HepG2 (cell line): ENCODE measurements around the gene HES7. TPM values are rescaled to one million over a fixed set of nuclear protein-coding genes. Genes with fewer than 3 reads are reported as not detected.

ENCODE experiments used
- ARNT2 ChIP-seq: sonication (generic); formaldehyde crosslinking; IDR thresholded peaks from 2 replicates; pipeline ENCODE4 v1.8.0; 2022; ENCODE audit warnings: mild to moderate bottlenecking, low read depth, missing genetic modification reagents, moderate library complexity
- ATF6 ChIP-seq: sonication (generic); formaldehyde crosslinking; conservative IDR thresholded peaks from 2 replicates; pipeline ENCODE4 v1.4.0; 2020; ENCODE audit warnings: missing genetic modification reagents
- ATRX ChIP-seq: sonication (generic); formaldehyde crosslinking; IDR thresholded peaks from 2 replicates; pipeline ENCODE4 v1.4.0; 2020; ENCODE audit warnings: missing genetic modification reagents, borderline replicate concordance
- CHD2 ChIP-seq: IDR thresholded peaks from 2 replicates; pipeline ENCODE4 v1.6.1; 2011; ENCODE audit warnings: low read depth, low read length, improper control_type of control experiment
- DNMT3B ChIP-seq: conservative IDR thresholded peaks from 2 replicates; pipeline ENCODE4 v1.6.1; 2016; ENCODE audit warnings: missing biosample characterization, control low read depth
- DR1 ChIP-seq: sonication (generic); formaldehyde crosslinking; IDR thresholded peaks from 2 replicates; pipeline ENCODE4 v1.8.0; 2021; ENCODE audit warnings: mild to moderate bottlenecking, missing genetic modification reagents, inconsistent platforms
- FIP1L1 ChIP-seq: fragments of 200-400 bp; formaldehyde crosslinking; IDR thresholded peaks from 2 replicates; pipeline ENCODE4 v1.6.1; 2018; ENCODE audit warnings: low read depth, mild to moderate bottlenecking, low read length, moderate library complexity, borderline replicate concordance; ENCODE audit not compliant: insufficient read depth
- HMGXB4 ChIP-seq, 2 experiments: sonication (generic) in 1 of 2; formaldehyde crosslinking in 1 of 2; IDR thresholded peaks; 2 replicates each; pipeline versions ENCODE4 v1.4.0 to v1.6.1; 2018 to 2020; ENCODE audit warnings: missing genetic modification reagents in 2 of 2, borderline replicate concordance in 1 of 2, low read depth in 1 of 2, mild to moderate bottlenecking in 1 of 2, missing biosample characterization in 1 of 2
- KDM2A ChIP-seq: sonication (generic); formaldehyde crosslinking; IDR thresholded peaks from 2 replicates; pipeline ENCODE4 v1.4.0; 2020; ENCODE audit warnings: low read depth, missing genetic modification reagents, borderline replicate concordance
- MED8 ChIP-seq: sonication (generic); formaldehyde crosslinking; IDR thresholded peaks from 2 replicates; pipeline ENCODE4 v1.8.1; 2023; ENCODE audit warnings: mild to moderate bottlenecking, missing genetic modification reagents; ENCODE audit not compliant: insufficient replicate concordance
- NCOA5 ChIP-seq: sonication (generic); formaldehyde crosslinking; IDR thresholded peaks from 2 replicates; pipeline ENCODE4 v1.4.0; 2020; ENCODE audit warnings: missing genetic modification reagents
- PHB2 ChIP-seq: fragments of 450-650 bp; IDR thresholded peaks from 2 replicates; pipeline ENCODE4 v1.6.1; 2018; ENCODE audit not compliant: partially characterized antibody
- PHF20 ChIP-seq: sonication (generic); formaldehyde crosslinking; IDR thresholded peaks from 2 replicates; pipeline ENCODE4 v1.5.0; 2020; ENCODE audit warnings: mild to moderate bottlenecking, missing genetic modification reagents
- SAP130 ChIP-seq: IDR thresholded peaks from 2 replicates; pipeline ENCODE4 v1.6.1; 2016; ENCODE audit warnings: low read depth
- SOX6 ChIP-seq, 2 experiments: fragments of 450-650 bp in 1 of 2; sonication (generic) in 1 of 2; formaldehyde crosslinking in 1 of 2; IDR thresholded peaks; 2 replicates each; pipeline versions ENCODE4 v1.4.0 to v1.6.1; 2017 to 2020; ENCODE audit warnings: antibody characterized with exemption in 1 of 2, mild to moderate bottlenecking in 1 of 2, missing genetic modification reagents in 1 of 2
- SP4 ChIP-seq: sonication (generic); formaldehyde crosslinking; IDR thresholded peaks from 2 replicates; pipeline ENCODE4 v1.8.1; 2023; ENCODE audit warnings: mild to moderate bottlenecking, missing genetic modification reagents
- SRSF4 ChIP-seq: fragments of 200-400 bp; formaldehyde crosslinking; IDR thresholded peaks from one replicate; pipeline ENCODE4 v1.6.1; 2018; ENCODE audit warnings: mild to moderate bottlenecking, low read depth, low read length, moderate library complexity; ENCODE audit not compliant: poor library complexity, severe bottlenecking
- ZFP62 ChIP-seq: sonication (generic); formaldehyde crosslinking; IDR thresholded peaks from 2 replicates; pipeline ENCODE4 v1.4.0; 2020; ENCODE audit warnings: missing genetic modification reagents
- ZNF484 ChIP-seq: sonication (generic); formaldehyde crosslinking; IDR thresholded peaks from 2 replicates; pipeline ENCODE4 v1.5.1; 2020; ENCODE audit warnings: mild to moderate bottlenecking, low read depth, missing genetic modification reagents, borderline replicate concordance
- ZNF564 ChIP-seq: sonication (generic); formaldehyde crosslinking; IDR thresholded peaks from 2 replicates; pipeline ENCODE4 v1.8.1; 2023; ENCODE audit warnings: mild to moderate bottlenecking, missing genetic modification reagents
- ZNF639 ChIP-seq: conservative IDR thresholded peaks from 2 replicates; pipeline ENCODE4 v1.6.1; 2018; ENCODE audit warnings: missing genetic modification reagents
- ZNF749 ChIP-seq: sonication (generic); formaldehyde crosslinking; IDR thresholded peaks from 2 replicates; pipeline ENCODE4 v1.8.0; 2022; ENCODE audit warnings: mild to moderate bottlenecking, missing genetic modification reagents, moderate library complexity, borderline replicate concordance
- polyA plus RNA-seq, 8 experiments: library from polyadenylated mRNA; depleted of rRNA in 3 of 8; stranded (reverse) in 7 of 8; unstranded in 1 of 8; fragments of >200 nt; fragmentation: Illumina TruSeq in 4 of 8; extraction: Trizol in 4 of 8; gene quantifications; 2 replicates each; pipeline versions ENCODE4 v1.2.1 to v1.2.3, GENCODE V29; 2011 to 2016; ENCODE audit warnings: low read depth in 4 of 8, missing spikeins in 1 of 8, mixed read lengths in 1 of 8; ENCODE audit not compliant: insufficient read depth in 1 of 8
- total RNA-seq, 5 experiments: library from RNA; depleted of rRNA; stranded (reverse); fragments of >200 nt; fragmentation: Illumina TruSeq; extraction: Trizol; gene quantifications; 2 replicates each; pipeline ENCODE4 v1.2.3, GENCODE V29; 2016; ENCODE audit warnings: low read depth in 1 of 5
- TF ChIP-seq, protein P1 (sequence below): IDR thresholded peaks from 2 replicates; pipeline ENCODE4 v1.6.1; 2016; ENCODE audit warnings: mild to moderate bottlenecking, missing biosample characterization, missing genetic modification reagents
- TF ChIP-seq, protein P2 (sequence below): sonication (generic); formaldehyde crosslinking; IDR thresholded peaks from 2 replicates; pipeline ENCODE4 v1.5.0; 2020; ENCODE audit warnings: missing genetic modification reagents, mild to moderate bottlenecking, borderline replicate concordance

Gene HES7
- total and polyA plus RNA-seq, 2 of the 13 experiments (the other 11 are each of a cell fraction or from before 2014, with no cell fraction given) = not detected

DNA sequence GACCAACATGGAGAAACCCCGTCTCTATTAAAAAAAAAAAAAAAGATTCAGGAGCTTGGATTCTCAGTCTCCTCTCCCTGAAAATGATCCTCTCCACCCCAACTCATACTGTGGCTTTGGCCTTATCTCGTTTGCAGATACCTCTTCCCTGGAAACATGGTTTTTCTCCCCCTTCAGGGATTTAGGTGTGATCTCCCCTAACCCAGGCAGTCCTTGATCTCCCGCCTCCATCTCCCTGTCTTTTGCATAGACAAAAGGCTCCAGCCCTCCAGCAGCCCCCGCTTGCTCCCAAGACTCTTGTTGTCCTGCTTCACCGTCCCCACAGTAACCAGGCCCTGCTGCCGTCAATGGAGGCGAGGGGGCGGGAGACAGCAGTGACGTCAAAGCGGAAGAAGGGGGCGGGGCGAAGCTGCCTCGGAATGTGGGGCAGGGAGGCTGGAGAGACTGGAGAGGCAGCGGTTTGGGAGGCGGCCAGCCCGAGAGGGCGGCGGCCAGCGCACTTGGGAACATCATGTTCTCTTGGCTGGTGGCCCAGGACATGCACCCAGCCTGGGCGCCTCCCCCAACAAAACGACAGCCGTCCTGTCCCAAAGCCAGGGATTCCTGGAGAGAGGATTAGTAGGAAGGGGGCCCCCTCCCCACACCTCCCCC lies 30.2 kb upstream of the HES7 start (continued):
- TF ChIP-seq, protein P1, sequence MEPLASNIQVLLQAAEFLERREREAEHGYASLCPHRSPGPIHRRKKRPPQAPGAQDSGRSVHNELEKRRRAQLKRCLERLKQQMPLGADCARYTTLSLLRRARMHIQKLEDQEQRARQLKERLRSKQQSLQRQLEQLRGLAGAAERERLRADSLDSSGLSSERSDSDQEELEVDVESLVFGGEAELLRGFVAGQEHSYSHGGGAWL = peak; percentile 43; the same call in 1 of the 2 replicates
- TF ChIP-seq PHB2 = no peak
- peak; percentile 63 for TF ChIP-seq SP4 (CRISPR knock-in tag)
- no peak for TF ChIP-seq ZNF484 (CRISPR knock-in tag)
- no peak for TF ChIP-seq ZFP62 (CRISPR knock-in tag)
- TF ChIP-seq, protein P2, sequence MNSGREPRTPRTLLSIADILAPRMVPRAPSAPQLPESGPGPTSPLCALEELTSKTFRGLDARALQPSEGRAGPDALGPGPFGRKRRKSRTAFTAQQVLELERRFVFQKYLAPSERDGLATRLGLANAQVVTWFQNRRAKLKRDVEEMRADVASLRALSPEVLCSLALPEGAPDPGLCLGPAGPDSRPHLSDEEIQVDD = peak; percentile 27; the same call in 1 of the 2 replicates
- no peak for TF ChIP-seq ARNT2 (CRISPR knock-in tag)
- no peak for TF ChIP-seq ATF6 (CRISPR knock-in tag)
- no peak for TF ChIP-seq DR1 (CRISPR knock-in tag)
- peak; percentile 23 to 69; a peak in 2 of 4 replicates for TF ChIP-seq HMGXB4 (CRISPR knock-in tag; IDR thresholded peaks at IDR 0.05; ENCODE audit: borderline replicate concordance in 1 of 2, low read depth in 1 of 2)
- TF ChIP-seq MED8 = no peak
- TF ChIP-seq ZNF564 = no peak
- TF ChIP-seq DNMT3B (CRISPR knock-in tag) = no peak
- no peak for TF ChIP-seq ZNF749
- TF ChIP-seq SOX6 (IDR thresholded peaks at IDR 0.05) = no peak
- TF ChIP-seq SOX6 (CRISPR knock-in tag; IDR thresholded peaks at IDR 0.05) = peak; percentile 76
- no peak for TF ChIP-seq NCOA5 (CRISPR knock-in tag)
- no peak for TF ChIP-seq ATRX (CRISPR knock-in tag)
- peak; percentile 44; the same call in 1 of the 2 replicates for TF ChIP-seq KDM2A (CRISPR knock-in tag)
- 0 out of 2 replicates have a peak, but pooled peaks have one; percentile 7 for TF ChIP-seq PHF20 (CRISPR knock-in tag)
- TF ChIP-seq CHD2 = 0 out of 2 replicates have a peak, but pooled peaks have one; percentile 10
- TF ChIP-seq FIP1L1 = no peak
- TF ChIP-seq SRSF4 = no peak
- no peak for TF ChIP-seq ZNF639 (CRISPR knock-in tag)
- TF ChIP-seq SAP130 (CRISPR knock-in tag) = peak; percentile 55; the same call in 1 of the 2 replicates
